ENCODE data around the gene PPT1. TPM values are rescaled to one million over a fixed set of nuclear protein-coding genes. Genes with fewer than 3 reads are reported as not detected.
A peak's percentile ranks its signal among the peaks of the same experiment; 100 is the strongest.

The PPT1 gene
- total RNA-seq, 4 donors from 2014 or later, result 9.6 to 23.4 (median 11.6) TPM

GRCh38 chr1:40076895-40077312 is 20.1 kb downstream of the PPT1 start:
- TF ChIP-seq CTCF (IDR thresholded peaks at IDR 0.05) (no peak), POLR2A (IDR thresholded peaks at IDR 0.05) (no peak)
- Histone ChIP-seq H3K4me3 (no peak overlapping the region), H3K4me1 (peaks cover 0 to 6% (median 0%) of the 10 kb centered on the region in 4 donors), H3K27ac (peak overlapping the region in 1 of 4 donors; percentile 41), H3K27me3 (no peaks in the 10 kb centered on the region), H3K36me3 (peaks cover 0 to 37% (median 0%) of the 10 kb centered on the region in 3 donors), H3K9me3 (no peaks in the 10 kb centered on the region)
- no peak for DNase-seq

GRCh38 chr1:40075266-40075665 is 21.8 kb downstream of the PPT1 start:
- Histone ChIP-seq H3K9me3 (no peaks in the 10 kb centered on the region), H3K4me3 (no peak overlapping the region), H3K27me3 (no peaks in the 10 kb centered on the region), H3K36me3 (peaks cover 0 to 53% (median 0%) of the 10 kb centered on the region in 3 donors), H3K4me1 (peaks cover 0 to 6% (median 0%) of the 10 kb centered on the region in 4 donors), H3K27ac (no peak overlapping the region)
- no peak for DNase-seq
- TF ChIP-seq POLR2A (IDR thresholded peaks at IDR 0.05), result no peak
- no peak for TF ChIP-seq CTCF (IDR thresholded peaks at IDR 0.05)

- H3K4me3 ChIP-seq, result no peak overlapping the region
- H3K36me3 ChIP-seq, result peaks cover 0 to 75% (median 0%) of the 10 kb centered on the region in 3 donors
- H3K9me3 ChIP-seq, result no peaks in the 10 kb centered on the region
- H3K4me1 ChIP-seq, result peaks cover 0 to 6% (median 0%) of the 10 kb centered on the region in 4 donors
- no peaks in the 10 kb centered on the region for H3K27me3 ChIP-seq
- H3K27ac ChIP-seq, result no peak overlapping the region
- DNase-seq, result no peak
- no peak for TF ChIP-seq CTCF (IDR thresholded peaks at IDR 0.05)
- TF ChIP-seq POLR2A (IDR thresholded peaks at IDR 0.05), result no peak
These were observed 24.0 kb downstream of the PPT1 start for GRCh38 chr1:40073062-40073461.

- Histone ChIP-seq H3K4me3 (no peak overlapping the region), H3K4me1 (peaks cover 0 to 6% (median 0%) of the 10 kb centered on the region in 4 donors), H3K27ac (no peak overlapping the region), H3K9me3 (no peaks in the 10 kb centered on the region), H3K27me3 (no peaks in the 10 kb centered on the region), H3K36me3 (peaks cover 0 to 85% (median 0%) of the 10 kb centered on the region in 3 donors)
- TF ChIP-seq CTCF (IDR thresholded peaks at IDR 0.05), result no peak
- TF ChIP-seq POLR2A (IDR thresholded peaks at IDR 0.05), result no peak
- no peak for DNase-seq
These were observed 24.9 kb downstream of the PPT1 start for GRCh38 chr1:40072142-40072541.

GRCh38 chr1:40067851-40068250 is 29.2 kb downstream of the PPT1 start:
- Histone ChIP-seq H3K4me3 (no peak overlapping the region), H3K27me3 (no peaks in the 10 kb centered on the region), H3K36me3 (peaks cover 0 to 100% (median 0%) of the 10 kb centered on the region in 3 donors), H3K9me3 (no peaks in the 10 kb centered on the region), H3K27ac (no peak overlapping the region), H3K4me1 (peaks cover 0 to 9% (median 5%) of the 10 kb centered on the region in 4 donors)
- no peak for DNase-seq
- no peak for TF ChIP-seq CTCF (IDR thresholded peaks at IDR 0.05)
- TF ChIP-seq POLR2A (IDR thresholded peaks at IDR 0.05), result no peak

- H3K4me3 ChIP-seq, result no peak overlapping the region
- no peak overlapping the region for H3K27ac ChIP-seq
These were observed 30.0 kb downstream of the PPT1 start for GRCh38 chr1:40067023-40067422.

More at GRCh38 chr1:40067023-40067422, 30.0 kb downstream of the PPT1 start:
- Histone ChIP-seq H3K36me3 (peaks cover 0 to 100% (median 0%) of the 10 kb centered on the region in 3 donors), H3K27me3 (no peaks in the 10 kb centered on the region), H3K4me1 (peaks cover 0 to 9% (median 5%) of the 10 kb centered on the region in 4 donors), H3K9me3 (no peaks in the 10 kb centered on the region)
- no peak for DNase-seq
- TF ChIP-seq CTCF (IDR thresholded peaks at IDR 0.05), result no peak
- no peak for TF ChIP-seq POLR2A (IDR thresholded peaks at IDR 0.05)
